H1 (cell line): Measurements from ENCODE around the gene GLRX3. TPM values are rescaled to one million over a fixed set of nuclear protein-coding genes. Genes with fewer than 3 reads are reported as not detected.

Experiments used
- CTCF ChIA-PET: fragments of 300-600 bp; sonication (Branson Sonifier 250); formaldehyde crosslinking; loops from one replicate; lab custom pipeline; 2021; ENCODE audit not compliant: partially characterized antibody; lab: Charles Lee
- POLR2A ChIA-PET: fragments of 300-600 bp; sonication (Branson Sonifier 250); formaldehyde crosslinking; loops from one replicate; lab custom pipeline; 2021; ENCODE audit warnings: inconsistent platforms; ENCODE audit not compliant: partially characterized antibody; lab: Charles Lee
- DNase-seq, 2 experiments: peaks; one replicate each; pipeline versions ENCODE4 v3.0.0 to v3.0.0-alpha.2; 2010 to 2022; ENCODE audit warnings: low spot score in 2 of 2, low read depth in 1 of 2, mixed read lengths in 1 of 2
- FAIRE-seq: peaks from 2 replicates; lab custom pipeline; 2011; peaks lifted over from hg19 to GRCh38; lab: Jason Lieb, UNC
- H2AFZ ChIP-seq: 2 replicates; pipeline ENCODE4 v1.8.1; 2012; ENCODE audit warnings: low read length, inconsistent platforms
- H2AK5ac ChIP-seq: 2 replicates; pipeline ENCODE4 v1.6.1; 2013; ENCODE audit warnings: low read depth, low read length
- H2BK120ac ChIP-seq: replicated peaks from 2 replicates; pipeline ENCODE3; 2013; ENCODE audit warnings: low read depth, low read length, inconsistent platforms
- H2BK12ac ChIP-seq: 2 replicates; pipeline ENCODE4 v1.6.1; 2013; ENCODE audit warnings: low read depth, low read length
- H2BK15ac ChIP-seq: 2 replicates; pipeline ENCODE4 v1.6.1; 2013; ENCODE audit warnings: low read length
- H2BK20ac ChIP-seq: 2 replicates; pipeline ENCODE4 v1.6.1; 2013; ENCODE audit warnings: low read length
- H2BK5ac ChIP-seq: 2 replicates; pipeline ENCODE4 v1.6.1; 2013; ENCODE audit warnings: low read depth, low read length
- H3K14ac ChIP-seq: 2 replicates; pipeline ENCODE4 v1.6.1; 2013; ENCODE audit warnings: inconsistent platforms; ENCODE audit not compliant: insufficient read length
- H3K18ac ChIP-seq: 2 replicates; pipeline ENCODE4 v1.6.1; 2013; ENCODE audit warnings: low read length; ENCODE audit errors: extremely low read depth
- H3K23ac ChIP-seq: 2 replicates; pipeline ENCODE4 v1.6.1; 2013; ENCODE audit warnings: inconsistent platforms; ENCODE audit not compliant: insufficient read length
- H3K23me2 ChIP-seq: 2 replicates; pipeline ENCODE4 v1.6.1; 2013; ENCODE audit warnings: low read depth, low read length
- H3K27ac ChIP-seq: 2 replicates; pipeline ENCODE4 v1.6.1; 2011; ENCODE audit warnings: low read depth, low read length, inconsistent platforms
- H3K27me3 ChIP-seq, 4 experiments: replicated peaks in 1 of 4; 1 replicate in 1 of 4; 2 replicates in 3 of 4; pipeline versions ENCODE4 v1.6.1 to v1.8.1; 2011 to 2013; ENCODE audit warnings: low read length in 3 of 4, mild to moderate bottlenecking in 3 of 4, inconsistent platforms in 2 of 4, mixed read lengths in 2 of 4, moderate library complexity in 1 of 4; ENCODE audit not compliant: control insufficient read depth in 3 of 4, insufficient read depth in 3 of 4; ENCODE audit errors: extremely low read depth in 1 of 4
- H3K36me3 ChIP-seq, 4 experiments: 2 replicates each; pipeline versions ENCODE4 v1.6.1 to v1.8.1; 2011 to 2013; ENCODE audit warnings: mild to moderate bottlenecking in 4 of 4, low read length in 3 of 4, moderate library complexity in 2 of 4, control low read depth in 1 of 4, inconsistent platforms in 1 of 4; ENCODE audit not compliant: insufficient read depth in 4 of 4, control insufficient read depth in 2 of 4
- H3K4ac ChIP-seq: replicated peaks from 2 replicates; pipeline ENCODE3; 2013; ENCODE audit warnings: low read length, low read depth, mixed read lengths, inconsistent platforms; ENCODE audit not compliant: insufficient read length
- H3K4me1 ChIP-seq, 4 experiments: replicated peaks in 1 of 4; 1 replicate in 1 of 4; 2 replicates in 3 of 4; pipeline versions ENCODE4 v1.6.1 to v1.8.1; 2011 to 2013; ENCODE audit warnings: low read length in 3 of 4, inconsistent platforms in 2 of 4, mixed read lengths in 1 of 4; ENCODE audit not compliant: insufficient read depth in 4 of 4, control insufficient read depth in 3 of 4
- H3K4me2 ChIP-seq, 2 experiments: 2 replicates each; pipeline versions ENCODE4 v1.6.1 to v1.8.1; 2011 to 2013; ENCODE audit warnings: low read depth in 2 of 2, low read length in 2 of 2, control low read depth in 1 of 2, inconsistent platforms in 1 of 2, mild to moderate bottlenecking in 1 of 2; ENCODE audit not compliant: insufficient read depth in 1 of 2
- H3K4me3 ChIP-seq, 4 experiments: fragments of 200-600, 300-600 bp in 1 of 4; sonication (generic), shearing (Covaris generic), sonication (Bioruptor Twin) in 1 of 4; 2 replicates each; pipeline versions ENCODE4 v1.5.1 to v1.8.1; 2011 to 2016; ENCODE audit warnings: low read length in 4 of 4, low read depth in 3 of 4, control low read depth in 2 of 4, inconsistent platforms in 2 of 4, mild to moderate bottlenecking in 2 of 4, mixed read lengths in 1 of 4, moderate library complexity in 1 of 4; ENCODE audit not compliant: insufficient read depth in 2 of 4; ENCODE audit errors: extremely low read depth in 1 of 4
- H3K56ac ChIP-seq: replicated peaks from 2 replicates; pipeline ENCODE3; 2013; ENCODE audit warnings: low read depth, mild to moderate bottlenecking, mixed read lengths, low read length, inconsistent platforms; ENCODE audit not compliant: insufficient read length
- H3K79me1 ChIP-seq: 2 replicates; pipeline ENCODE4 v1.6.1; 2013; ENCODE audit warnings: low read depth, low read length, control low read depth
- H3K79me2 ChIP-seq, 2 experiments: 2 replicates each; pipeline versions ENCODE4 v1.6.1 to v1.8.1; 2012 to 2013; ENCODE audit warnings: low read length in 2 of 2, mild to moderate bottlenecking in 2 of 2, inconsistent platforms in 1 of 2; ENCODE audit not compliant: insufficient read depth in 2 of 2, control insufficient read depth in 1 of 2
- H3K9ac ChIP-seq, 4 experiments: replicated peaks in 1 of 4; 1 replicate in 1 of 4; 2 replicates in 3 of 4; pipeline versions ENCODE4 v1.6.1 to v1.8.1; 2011 to 2013; ENCODE audit warnings: low read depth in 3 of 4, low read length in 3 of 4, control low read depth in 2 of 4, mild to moderate bottlenecking in 2 of 4, moderate library complexity in 2 of 4, inconsistent platforms in 1 of 4; ENCODE audit errors: extremely low read depth in 1 of 4
- H3K9me3 ChIP-seq, 2 experiments: 2 replicates each; pipeline versions ENCODE4 v1.6.1 to v1.8.1; 2012 to 2013; ENCODE audit warnings: mild to moderate bottlenecking in 2 of 2, moderate library complexity in 2 of 2, control low read depth in 1 of 2, inconsistent platforms in 1 of 2, low read depth in 1 of 2, low read length in 1 of 2, mixed read lengths in 1 of 2; ENCODE audit not compliant: insufficient read depth in 2 of 2
- H4K20me1 ChIP-seq, 2 experiments: replicated peaks in 1 of 2; 2 replicates each; pipeline versions ENCODE3 to v1.8.1; 2011 to 2013; ENCODE audit warnings: inconsistent platforms in 2 of 2, low read length in 2 of 2, mild to moderate bottlenecking in 1 of 2; ENCODE audit not compliant: insufficient read depth in 2 of 2, control insufficient read depth in 1 of 2
- H4K5ac ChIP-seq: 2 replicates; pipeline ENCODE4 v1.6.1; 2013; ENCODE audit warnings: low read length, low read depth, mixed read lengths, inconsistent platforms; ENCODE audit not compliant: insufficient read length
- H4K8ac ChIP-seq: 2 replicates; pipeline ENCODE4 v1.8.0; 2013; ENCODE audit warnings: mild to moderate bottlenecking, moderate library complexity, low read length, inconsistent platforms; ENCODE audit not compliant: insufficient read depth; ENCODE audit errors: extremely low read depth
- H4K91ac ChIP-seq: replicated peaks from 2 replicates; pipeline ENCODE3; 2013; ENCODE audit warnings: low read length, mixed read lengths, inconsistent platforms; ENCODE audit not compliant: insufficient read length
- GTF2F1 ChIP-seq: IDR thresholded peaks from 2 replicates; pipeline ENCODE4 v1.6.1; 2012; ENCODE audit warnings: low read depth, low read length, improper control_type of control experiment, borderline replicate concordance
- SP4 ChIP-seq: IDR thresholded peaks from 2 replicates; pipeline ENCODE4 v1.6.1; 2012; ENCODE audit warnings: low read length, inconsistent platforms
- WGBS, 2 experiments: shearing (Covaris generic) in 1 of 2; methylation state at CpG; one replicate each; pipeline versions ENCODE4 v1.1.6 to v1.1.7; 2013 to 2015; ENCODE audit warnings: low lambda C conversion rate in 2 of 2, mixed read lengths in 2 of 2, inconsistent platforms in 1 of 2, low coverage in 1 of 2, missing lambda C conversion rate in 1 of 2; ENCODE audit not compliant: insufficient replicate concordance in 2 of 2, insufficient coverage in 1 of 2, insufficient read length in 1 of 2; ENCODE audit errors: extremely low coverage in 1 of 2, missing lambda C conversion rate in 1 of 2; 5-methylcytosine and 5-hydroxymethylcytosine counted together
- polyA plus RNA-seq, 7 experiments: library from polyadenylated mRNA; depleted of rRNA in 3 of 7; stranded (reverse) in 5 of 7; unstranded in 2 of 7; fragments of >200 nt in 5 of 7; fragments of 200-250 nt in 2 of 7; gene quantifications; 1 replicate in 5 of 7; 2 replicates in 1 of 7; 4 replicates in 1 of 7; pipeline versions ENCODE4 v1.2.1 to v1.2.3, GENCODE V29; 2011 to 2013; ENCODE audit warnings: missing spikeins in 2 of 7, mixed read lengths in 2 of 7
- total RNA-seq: library from RNA; stranded (reverse); fragmentation: NEBNext Ultra II Directional; extraction: Animal tissue kit (Norgen Biotek cat#: 25700); gene quantifications from 2 replicates; pipeline ENCODE4 v1.2.1, GENCODE V29; 2021
- TF ChIP-seq, protein P1 (sequence below): IDR thresholded peaks from 2 replicates; pipeline ENCODE4 v1.6.1; 2012; ENCODE audit warnings: inconsistent platforms

Gene GLRX3
- total and polyA plus RNA-seq, 2 of the 8 experiments (the other 6 are each of a cell fraction or from before 2014, with no cell fraction given): 59.9 to 157 TPM

DNA sequence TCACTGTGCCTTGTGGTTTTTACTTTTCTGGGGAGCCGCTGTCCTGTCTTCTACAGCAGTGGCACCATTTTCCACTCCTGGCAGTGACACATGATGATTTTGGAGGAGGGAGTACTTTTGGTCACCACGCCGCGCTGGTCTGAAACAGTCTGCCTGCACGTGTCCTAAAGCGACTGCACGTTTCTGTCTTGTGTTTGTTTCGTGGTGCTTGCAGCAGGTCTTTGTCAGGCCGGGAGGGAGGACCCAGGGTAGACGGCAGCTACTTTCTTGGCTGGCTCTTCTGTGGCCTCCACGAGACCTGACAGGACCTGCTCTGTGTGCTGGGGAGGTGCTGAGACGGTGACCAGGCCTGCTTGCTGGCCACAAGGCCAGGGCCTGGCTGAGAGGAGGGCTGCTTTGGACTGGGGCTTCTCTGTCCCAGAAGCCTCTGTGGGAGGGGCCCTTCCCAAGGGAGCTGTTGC lies 82.0 kb downstream of the GLRX3 start:
- Histone ChIP-seq H2BK5ac (no peak overlapping the region), H3K23me2 (no peaks in the 10 kb centered on the region), H3K27me3 (no peaks in the 10 kb centered on the region), H2AK5ac (no peak overlapping the region), H2BK120ac (no peak overlapping the region), H3K4ac (no peak overlapping the region), H3K79me2 (no peaks in the 10 kb centered on the region), H2BK15ac (no peak overlapping the region), H3K79me1 (no peaks in the 10 kb centered on the region), H2AFZ (no peak overlapping the region), H3K27ac (no peak overlapping the region), H2BK12ac (no peak overlapping the region), H3K36me3 (no peaks in the 10 kb centered on the region), H3K18ac (no peak overlapping the region), H4K8ac (no peak overlapping the region; the same call in 1 of the 2 replicates), H4K20me1 (no peaks in the 10 kb centered on the region), H3K23ac (no peak overlapping the region), H3K4me3 (no peak overlapping the region), H3K4me2 (no peak overlapping the region), H3K56ac (no peak overlapping the region), H2BK20ac (no peak overlapping the region), H3K14ac (no peak overlapping the region), H3K9ac (no peak overlapping the region), H4K5ac (no peak overlapping the region), H3K9me3 (no peaks in the 10 kb centered on the region; a peak in 1 of 4 replicates), H4K91ac (no peak overlapping the region), H3K4me1 (no peaks in the 10 kb centered on the region)
- DNase-seq (no peak), FAIRE-seq (no peak)
- POLR2A ChIA-PET: no interaction called here
- CTCF ChIA-PET: interaction anchor here (0.7 to 1.3 kb wide), 3 partner anchors 8 to 127 kb away, joined by 3 read pairs; no protein-coding TSS in a partner anchor
- WGBS, 2 experiments: 92% methylated on average over 12 of the region's 12 CpGs; no CpG with 5 or more reads in 1 of the 2 experiments
- TF ChIP-seq SP4 (no peak), GTF2F1 (no peak)
- TF ChIP-seq, protein P1, sequence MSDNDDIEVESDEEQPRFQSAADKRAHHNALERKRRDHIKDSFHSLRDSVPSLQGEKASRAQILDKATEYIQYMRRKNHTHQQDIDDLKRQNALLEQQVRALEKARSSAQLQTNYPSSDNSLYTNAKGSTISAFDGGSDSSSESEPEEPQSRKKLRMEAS: no peak
